GM15510 (cell line): ENCODE measurements around the gene TEAD1.

Experiments
- POLR2A ChIP-seq: IDR thresholded peaks from 3 replicates; pipeline ENCODE4 v1.6.1; 2011; ENCODE audit warnings: borderline replicate concordance; ENCODE audit not compliant: insufficient read length; ENCODE audit errors: extremely low read depth

Gene TEAD1

GRCh38 chr11:12842933-12843636 is 168.9 kb downstream of the TEAD1 start:
- TF ChIP-seq POLR2A, result no peak

- TF ChIP-seq POLR2A, result no peak
Observed at GRCh38 chr11:12845163-12845562, 170.9 kb downstream of the TEAD1 start.

- TF ChIP-seq POLR2A, result no peak
Observed at GRCh38 chr11:12845739-12846358, 171.6 kb downstream of the TEAD1 start.

- no peak for TF ChIP-seq POLR2A
Observed at GRCh38 chr11:12846786-12847615, 172.8 kb downstream of the TEAD1 start.

DNA sequence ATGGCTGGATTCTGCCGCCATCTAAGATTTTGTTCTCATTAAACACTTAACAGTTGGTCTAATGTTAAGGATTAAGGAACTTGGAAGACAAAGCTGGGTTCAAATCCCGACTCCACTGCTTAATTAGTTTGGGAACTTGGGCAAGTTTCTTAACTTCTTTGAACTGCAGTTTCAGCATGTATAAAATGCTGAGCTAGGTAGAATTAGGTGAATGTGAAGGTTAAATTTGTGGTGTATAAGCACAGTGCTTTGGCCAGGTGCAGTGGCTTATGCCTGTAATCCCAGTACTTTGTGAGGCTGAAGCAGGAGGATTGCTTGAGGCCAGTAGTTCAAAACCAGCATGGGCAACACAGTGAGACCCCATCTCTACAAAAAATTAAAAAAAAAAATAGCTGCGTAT is 174.2 kb downstream of the TEAD1 start:
- no peak for TF ChIP-seq POLR2A

DNA sequence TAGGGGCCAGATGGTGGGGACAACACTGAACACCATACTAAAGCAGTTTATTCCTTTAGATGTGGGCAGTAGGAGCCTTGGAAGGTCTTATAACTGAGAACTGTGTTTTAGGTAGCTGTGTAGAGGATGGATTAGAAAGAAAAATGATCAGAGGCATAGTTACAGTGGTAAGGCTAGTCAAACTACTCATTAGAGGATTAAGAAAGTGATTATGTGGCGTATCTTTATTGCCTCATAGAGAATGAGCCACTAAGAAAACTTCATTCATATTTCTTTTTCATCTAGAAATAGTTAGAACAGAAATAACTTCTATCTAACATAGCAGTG is 179.1 kb downstream of the TEAD1 start:
- TF ChIP-seq POLR2A, result no peak

DNA sequence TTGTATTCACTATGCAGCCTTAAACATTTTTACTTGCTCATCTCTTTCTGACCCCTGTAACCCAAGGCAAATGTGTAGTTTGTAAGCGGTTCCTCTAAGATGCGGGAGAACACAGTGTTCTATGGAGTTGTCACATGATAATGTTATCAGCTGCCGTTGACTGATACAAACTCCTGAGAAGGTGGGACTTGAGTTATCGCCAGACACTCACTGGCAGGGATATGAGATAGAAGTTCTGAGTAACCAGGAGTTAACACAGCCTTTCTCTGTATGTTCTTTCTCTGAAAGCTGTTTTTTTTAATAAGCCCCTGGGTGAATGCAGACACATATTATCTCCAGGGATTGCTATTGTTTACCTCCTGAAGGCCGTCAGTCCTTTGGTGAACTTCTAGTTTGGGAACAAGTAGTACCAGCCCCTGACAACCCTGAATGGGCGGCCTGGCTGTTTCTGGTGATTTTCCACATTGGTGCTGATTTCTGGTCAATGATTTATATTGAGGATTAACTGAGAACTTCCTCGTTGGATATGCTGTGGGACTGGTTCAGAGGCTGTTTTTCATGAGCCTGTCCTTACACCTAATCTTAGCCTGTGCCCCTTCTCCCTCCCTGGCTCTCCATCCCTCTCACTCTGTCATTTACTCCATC is 179.6 kb downstream of the TEAD1 start:
- no peak for TF ChIP-seq POLR2A

DNA sequence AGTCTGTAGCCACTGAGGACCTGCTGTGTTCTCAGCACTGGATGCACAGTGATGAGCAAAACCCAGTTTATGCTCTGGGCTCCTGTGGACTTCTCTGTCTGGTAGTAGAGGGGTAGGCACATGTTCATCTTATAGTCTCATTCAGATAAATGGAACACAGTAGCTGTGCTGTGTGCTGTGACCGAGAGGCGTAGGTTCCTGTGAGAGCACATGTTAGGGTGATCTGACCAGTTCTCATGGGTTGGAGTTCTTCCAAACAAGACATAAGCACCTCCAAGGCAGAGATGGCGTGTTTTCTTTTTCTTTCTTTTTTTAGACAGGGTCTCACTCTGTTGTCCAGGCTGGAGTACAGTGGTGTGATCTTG is 180.1 kb downstream of the TEAD1 start:
- no peak for TF ChIP-seq POLR2A

DNA sequence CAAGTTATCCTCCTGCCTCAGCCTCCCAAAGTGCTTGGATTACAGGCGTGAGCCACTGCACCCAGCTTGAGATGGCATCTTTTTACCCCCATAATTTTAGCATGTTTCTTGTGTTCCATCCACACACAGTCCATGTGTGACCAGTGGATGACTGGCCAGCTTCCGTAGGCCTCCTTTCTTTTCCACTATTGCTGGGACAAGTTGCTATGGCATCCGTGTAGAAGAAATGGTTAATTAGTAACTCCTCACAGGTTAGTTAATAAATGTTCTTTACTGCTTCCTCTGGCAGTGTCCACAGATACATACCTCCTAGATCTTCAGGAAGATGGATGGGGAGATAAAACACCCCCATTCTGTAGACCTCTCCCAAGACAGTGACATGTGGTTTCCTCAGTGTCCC is 180.6 kb downstream of the TEAD1 start:
- TF ChIP-seq POLR2A, result no peak

DNA sequence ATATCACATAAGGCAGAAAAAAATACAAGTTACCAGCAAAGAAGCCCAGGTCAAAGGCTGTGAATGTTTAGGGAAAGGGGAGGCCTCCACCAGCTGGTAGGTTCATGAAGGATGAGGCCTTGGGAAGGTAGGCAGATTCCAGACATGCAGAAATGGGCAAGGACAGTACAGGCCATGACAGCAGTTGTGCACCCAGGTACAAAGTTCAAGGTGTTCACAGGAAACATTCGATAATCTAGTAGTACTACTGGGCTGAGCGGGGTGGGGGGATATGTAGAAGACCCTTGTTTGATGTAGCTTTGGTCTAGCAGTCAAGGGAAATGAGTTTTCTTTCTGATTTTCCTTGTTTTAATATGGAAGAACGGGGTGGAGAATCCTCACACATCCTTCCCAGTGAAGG is 182.1 kb downstream of the TEAD1 start:
- TF ChIP-seq POLR2A, result no peak

GRCh38 chr11:12857572-12857971 is 183.4 kb downstream of the TEAD1 start:
- TF ChIP-seq POLR2A, result no peak

GRCh38 chr11:12859872-12860657 is 185.8 kb downstream of the TEAD1 start:
- TF ChIP-seq POLR2A, result no peak

DNA sequence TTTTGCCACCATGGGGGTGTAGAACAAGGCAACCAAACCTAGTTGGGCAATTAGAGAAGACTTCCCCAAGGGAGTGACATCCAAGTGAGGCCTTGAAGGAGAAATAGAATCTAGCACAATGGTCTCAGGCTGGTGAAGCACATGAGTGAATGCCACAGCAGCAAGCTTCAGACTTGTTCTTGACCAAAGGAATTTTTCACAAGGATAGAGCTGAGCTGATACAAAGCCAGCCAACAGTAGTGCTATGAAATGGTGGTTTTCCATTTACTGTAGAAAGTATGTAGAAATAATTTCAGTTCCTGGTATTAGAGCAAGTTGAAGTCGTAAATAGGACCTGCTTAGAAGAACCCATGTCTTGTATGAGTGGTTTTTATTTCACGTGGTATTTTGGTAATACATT is 186.6 kb downstream of the TEAD1 start:
- no peak for TF ChIP-seq POLR2A

GRCh38 chr11:12862696-12863469 is 188.7 kb downstream of the TEAD1 start:
- no peak for TF ChIP-seq POLR2A
